Body of pancreas (tissue), 4 donors: ENCODE results near the gene TMCC2.

Experiments
- POLR2A ChIP-seq, 3 donors: fragments of 450-650 bp; IDR thresholded peaks; one replicate each; pipeline ENCODE4 v1.6.1; 2016; ENCODE audit warnings: antibody characterized with exemption in 3 of 3, mild to moderate bottlenecking in 2 of 3
- TF ChIP-seq, protein P1 (sequence below), 7 experiments: fragments of 450-650 bp in 4 of 7; fragments of 200-600 bp in 3 of 7; sonication (generic) in 3 of 7; IDR thresholded peaks; one replicate each; pipeline ENCODE4 v1.5.1; 2016 to 2019; ENCODE audit warnings: antibody characterized with exemption in 7 of 7

DNA sequence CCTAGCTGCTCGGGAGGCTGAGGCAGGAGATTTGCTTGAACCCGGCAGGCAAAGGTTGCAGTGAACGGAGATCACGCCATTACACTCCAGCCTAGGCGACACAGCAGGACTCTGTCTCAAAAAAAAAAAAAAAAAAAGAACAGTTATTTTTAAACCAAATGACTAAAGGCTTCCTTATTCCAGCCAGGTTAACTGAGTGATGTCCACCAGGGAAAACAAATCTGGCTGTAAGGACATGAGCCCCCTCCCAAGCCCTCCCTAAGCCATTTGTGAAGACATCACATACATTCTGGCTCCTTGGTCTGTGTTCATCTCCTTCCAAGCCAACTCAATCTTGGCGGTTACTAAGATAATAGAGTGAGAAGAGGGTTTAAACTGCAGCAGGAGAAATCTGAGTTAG is 8.2 kb downstream of the TMCC2 start:
- TF ChIP-seq, protein P1, sequence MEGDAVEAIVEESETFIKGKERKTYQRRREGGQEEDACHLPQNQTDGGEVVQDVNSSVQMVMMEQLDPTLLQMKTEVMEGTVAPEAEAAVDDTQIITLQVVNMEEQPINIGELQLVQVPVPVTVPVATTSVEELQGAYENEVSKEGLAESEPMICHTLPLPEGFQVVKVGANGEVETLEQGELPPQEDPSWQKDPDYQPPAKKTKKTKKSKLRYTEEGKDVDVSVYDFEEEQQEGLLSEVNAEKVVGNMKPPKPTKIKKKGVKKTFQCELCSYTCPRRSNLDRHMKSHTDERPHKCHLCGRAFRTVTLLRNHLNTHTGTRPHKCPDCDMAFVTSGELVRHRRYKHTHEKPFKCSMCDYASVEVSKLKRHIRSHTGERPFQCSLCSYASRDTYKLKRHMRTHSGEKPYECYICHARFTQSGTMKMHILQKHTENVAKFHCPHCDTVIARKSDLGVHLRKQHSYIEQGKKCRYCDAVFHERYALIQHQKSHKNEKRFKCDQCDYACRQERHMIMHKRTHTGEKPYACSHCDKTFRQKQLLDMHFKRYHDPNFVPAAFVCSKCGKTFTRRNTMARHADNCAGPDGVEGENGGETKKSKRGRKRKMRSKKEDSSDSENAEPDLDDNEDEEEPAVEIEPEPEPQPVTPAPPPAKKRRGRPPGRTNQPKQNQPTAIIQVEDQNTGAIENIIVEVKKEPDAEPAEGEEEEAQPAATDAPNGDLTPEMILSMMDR (IDR thresholded peaks at IDR 0.05), result no peak
- TF ChIP-seq POLR2A (IDR thresholded peaks at IDR 0.05), result no peak
